CD1c-positive myeloid dendritic cell (primary cell): ENCODE results near the gene BRMS1.
A peak's percentile ranks its signal among the peaks of the same experiment; 100 is the strongest.
"Not testable (repeated sequence)": the region's sequence is repeated elsewhere in the genome, so short reads cannot be mapped to it uniquely, and the experiment has no call there.

Experiments
- DNase-seq: peaks from one replicate; pipeline ENCODE4 v3.0.0-alpha.2; 2016; ENCODE audit errors: extremely low spot score

The BRMS1 gene

DNA sequence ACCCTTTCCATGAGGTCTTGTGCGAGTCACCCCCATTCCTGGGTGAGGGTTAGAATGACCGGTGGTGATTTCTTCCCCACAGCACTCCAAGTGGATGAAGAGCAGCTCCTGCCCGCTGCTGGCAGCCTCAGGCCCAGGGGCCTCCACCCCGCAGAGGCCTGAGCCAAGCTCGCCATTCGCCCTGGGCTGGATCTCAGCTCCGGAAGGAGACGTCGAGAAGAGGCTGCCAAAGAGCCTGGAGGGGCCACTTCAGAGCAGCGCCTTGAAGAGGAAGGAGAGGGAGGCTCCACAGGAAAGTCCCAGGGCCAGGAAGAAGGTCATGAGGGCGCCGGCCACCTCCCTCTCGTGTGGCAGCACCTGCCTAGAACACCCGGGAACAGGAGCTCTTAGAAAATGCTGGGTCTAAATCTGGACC lies 18.3 kb upstream of the BRMS1 start:
- DNase-seq: no peak

DNA sequence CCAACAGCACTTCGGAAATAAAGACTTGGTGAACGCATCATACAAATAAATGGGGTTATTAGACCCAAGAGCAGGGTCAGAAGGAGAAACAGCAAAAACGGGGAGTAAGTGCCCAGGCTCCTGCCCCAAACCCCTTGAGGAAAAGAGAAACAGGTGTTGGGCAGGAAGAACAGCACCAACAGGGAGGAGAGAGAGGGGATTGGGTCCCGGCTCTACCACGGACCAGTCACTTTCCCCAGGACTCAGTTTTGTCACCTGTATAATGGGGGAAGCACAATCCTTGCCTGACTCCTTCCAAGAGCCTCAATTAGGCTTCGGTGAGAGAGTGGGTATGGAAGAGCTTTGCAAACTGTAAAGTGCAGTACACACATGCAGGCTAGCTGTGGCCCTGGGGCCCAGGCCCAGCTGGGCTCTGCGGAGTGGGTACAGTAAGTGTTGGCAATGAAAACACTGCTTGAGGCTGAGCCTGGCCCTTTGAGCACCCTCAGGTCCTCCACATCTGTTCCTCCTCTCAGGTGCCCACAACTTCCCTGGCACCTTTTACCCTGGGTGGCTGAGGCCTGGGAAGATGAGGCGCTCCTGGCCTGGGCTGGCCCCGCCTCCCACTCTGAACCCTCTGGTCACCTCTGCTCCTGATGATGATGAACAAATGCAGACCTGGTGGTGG lies 17.7 kb upstream of the BRMS1 start:
- DNase-seq: no peak

DNA sequence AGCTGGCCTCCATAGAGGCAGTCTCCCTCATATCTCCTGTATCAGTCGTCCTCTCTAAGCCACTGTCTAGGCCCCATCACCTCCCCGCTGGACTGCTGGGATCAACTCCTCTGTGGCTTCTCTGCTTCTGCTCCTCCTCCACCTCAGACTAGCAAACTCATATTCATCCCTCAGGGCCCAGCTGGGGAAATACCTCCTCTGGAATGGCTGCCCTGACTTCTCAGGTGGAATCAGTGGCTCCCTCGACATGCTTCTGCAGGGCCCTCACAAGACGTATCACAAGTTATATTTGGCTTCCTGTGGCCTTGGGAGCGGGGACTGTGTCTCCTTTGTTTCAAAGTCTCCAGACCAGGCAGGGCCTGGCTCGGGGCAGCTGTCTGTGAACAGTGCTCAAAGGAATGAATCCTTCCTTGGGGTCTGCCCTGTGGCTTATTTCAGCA lies 16.6 kb upstream of the BRMS1 start:
- DNase-seq: no peak

DNA sequence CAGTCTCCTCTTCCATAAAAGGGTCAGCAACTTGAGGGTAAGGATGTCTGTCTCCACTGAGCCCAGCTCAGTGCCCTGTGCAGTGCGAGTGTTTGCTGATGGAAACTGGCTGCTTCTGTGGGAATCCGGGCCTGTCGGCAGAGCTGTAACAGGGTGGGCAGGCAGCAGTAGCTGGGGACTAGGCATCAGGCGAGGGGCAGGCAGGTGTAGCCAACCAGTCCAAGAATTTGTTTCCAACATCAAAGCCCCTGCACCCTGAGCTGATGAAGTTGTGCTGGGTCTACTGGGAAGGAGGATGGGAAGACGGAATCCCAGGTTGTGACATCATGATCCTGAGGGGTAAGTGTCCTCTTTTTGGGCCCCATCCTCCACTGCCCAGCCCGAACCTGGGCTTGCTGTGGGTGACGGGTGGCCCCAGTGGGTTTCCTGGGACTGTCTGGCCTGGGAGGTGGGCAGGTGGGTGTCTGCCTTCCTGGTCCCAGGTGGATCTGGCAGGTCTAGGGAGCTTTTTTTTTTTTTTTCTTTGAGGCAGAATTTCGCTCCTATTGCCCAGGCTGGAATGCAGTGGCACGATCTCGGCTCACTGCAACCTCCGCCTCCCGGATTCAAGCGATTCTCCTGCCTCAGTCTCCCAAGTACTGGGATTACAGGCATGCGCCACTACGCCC lies 15.6 kb upstream of the BRMS1 start:
- DNase-seq: no peak

DNA sequence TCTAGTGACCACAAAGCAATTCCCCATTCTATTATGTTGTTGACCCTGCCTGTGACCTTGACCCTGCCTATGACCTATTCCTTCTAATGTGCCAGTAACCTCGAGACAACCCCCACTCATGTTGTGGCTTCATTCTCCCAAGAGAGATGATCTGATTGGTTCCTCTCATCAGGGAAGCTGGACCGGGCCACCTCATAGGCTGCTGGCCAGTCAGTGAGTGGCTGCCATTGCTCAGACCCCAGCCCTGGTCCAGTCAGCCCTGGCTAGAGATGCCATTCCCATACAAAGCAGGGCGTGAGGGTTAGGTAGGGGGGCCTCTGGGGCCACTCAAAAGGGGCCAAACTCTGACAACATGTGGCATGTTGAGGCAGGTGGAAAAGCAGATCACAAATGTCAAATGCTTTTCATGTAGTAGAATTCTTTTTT lies 14.8 kb upstream of the BRMS1 start:
- DNase-seq: no peak

DNA sequence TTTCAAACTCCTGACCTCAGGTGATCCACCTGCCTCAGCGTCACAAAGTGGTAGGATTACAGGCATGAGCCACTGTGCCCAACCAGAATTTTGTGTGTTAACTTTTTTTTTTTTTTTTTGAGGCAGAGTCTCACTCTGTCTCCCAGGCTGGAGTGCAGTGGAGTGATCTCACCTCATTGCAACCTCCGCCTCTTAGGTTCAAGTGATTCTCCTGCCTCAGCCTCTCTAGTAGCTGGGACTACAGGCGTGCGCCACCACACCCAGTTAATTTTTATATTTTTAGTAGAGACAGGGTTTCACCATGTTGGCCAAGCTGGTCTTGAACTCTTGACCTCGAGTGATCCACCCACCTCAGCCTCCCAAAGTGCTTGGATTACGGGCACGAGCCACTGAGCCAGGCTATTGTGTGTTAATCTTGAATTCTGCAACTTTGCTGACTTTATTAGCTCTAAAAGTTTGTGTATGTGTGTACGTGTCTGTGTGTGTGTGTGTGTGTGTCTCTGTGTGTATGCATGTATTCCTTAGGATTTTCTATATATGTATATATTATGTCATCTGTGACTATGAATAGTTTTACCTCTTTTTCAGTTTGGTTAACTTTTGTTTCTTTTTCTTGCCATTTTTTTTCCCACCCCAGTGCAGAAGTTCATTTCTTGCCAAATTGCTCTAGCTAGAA lies 5.8 kb upstream of the BRMS1 start:
- not testable (repeated sequence) for DNase-seq

DNA sequence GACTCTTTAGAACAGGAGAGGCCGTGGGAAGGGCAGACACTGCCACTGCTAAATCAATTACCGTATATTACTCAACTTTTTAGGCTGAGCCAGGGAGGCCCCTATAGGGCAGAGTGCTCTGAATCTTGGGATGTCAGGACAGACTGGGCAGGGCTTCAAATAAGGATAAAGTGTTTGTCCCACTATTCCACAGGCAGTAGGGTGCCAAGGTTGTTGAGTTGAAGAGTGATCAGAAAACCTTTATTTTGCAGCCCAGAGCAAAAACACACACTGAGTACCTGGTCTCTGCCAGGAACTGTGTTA lies 4.1 kb upstream of the BRMS1 start:
- DNase-seq: no peak

DNA sequence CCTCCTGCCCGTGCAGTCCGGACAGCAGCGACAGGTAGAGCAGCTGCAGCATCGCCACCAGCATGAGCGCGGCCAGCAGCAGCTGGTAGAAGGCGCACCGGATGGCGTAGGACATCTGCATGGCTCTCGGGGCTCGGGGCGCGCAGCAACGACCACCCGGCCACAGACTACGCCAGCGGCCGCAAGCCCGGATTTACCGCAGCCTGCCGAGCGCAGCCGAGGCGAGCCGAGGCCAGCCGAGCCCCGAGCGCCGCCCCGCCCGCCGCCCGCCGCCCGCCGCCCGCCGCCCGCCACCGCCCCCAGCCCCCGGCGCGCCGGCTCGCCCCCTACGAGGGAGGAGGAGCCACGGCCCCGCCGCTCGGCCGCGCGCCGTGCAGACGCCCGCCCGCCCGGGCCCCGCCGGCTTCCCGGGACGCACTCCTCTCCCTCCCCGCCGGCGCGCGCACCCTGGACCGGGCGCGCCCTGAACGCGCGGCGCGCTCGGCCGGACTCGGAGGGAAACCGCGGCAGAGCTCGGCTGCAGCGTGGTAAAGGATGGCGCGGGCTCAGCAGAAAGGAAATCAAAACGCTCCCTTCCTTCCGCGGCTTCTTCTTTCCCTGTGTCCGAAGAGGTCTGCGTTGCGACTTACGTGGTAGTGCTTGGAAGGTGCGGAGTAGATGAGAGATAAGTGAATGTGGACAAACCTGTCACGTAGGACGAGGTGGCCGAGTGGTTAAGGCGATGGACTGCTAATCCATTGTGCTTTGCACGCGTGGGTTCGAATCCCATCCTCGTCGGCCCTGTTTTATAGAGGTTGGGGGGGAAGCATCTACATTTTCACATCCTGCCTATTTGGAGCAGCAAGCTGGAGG lies 2.7 kb upstream of the BRMS1 start, which contains the start of gene B4GAT1:
Gene B4GAT1 (minus strand): TSS at position 205 of the 852 bp plus-strand sequence. CDS start 84 bp downstream, at position 121.
- peak; percentile 57 for DNase-seq

DNA sequence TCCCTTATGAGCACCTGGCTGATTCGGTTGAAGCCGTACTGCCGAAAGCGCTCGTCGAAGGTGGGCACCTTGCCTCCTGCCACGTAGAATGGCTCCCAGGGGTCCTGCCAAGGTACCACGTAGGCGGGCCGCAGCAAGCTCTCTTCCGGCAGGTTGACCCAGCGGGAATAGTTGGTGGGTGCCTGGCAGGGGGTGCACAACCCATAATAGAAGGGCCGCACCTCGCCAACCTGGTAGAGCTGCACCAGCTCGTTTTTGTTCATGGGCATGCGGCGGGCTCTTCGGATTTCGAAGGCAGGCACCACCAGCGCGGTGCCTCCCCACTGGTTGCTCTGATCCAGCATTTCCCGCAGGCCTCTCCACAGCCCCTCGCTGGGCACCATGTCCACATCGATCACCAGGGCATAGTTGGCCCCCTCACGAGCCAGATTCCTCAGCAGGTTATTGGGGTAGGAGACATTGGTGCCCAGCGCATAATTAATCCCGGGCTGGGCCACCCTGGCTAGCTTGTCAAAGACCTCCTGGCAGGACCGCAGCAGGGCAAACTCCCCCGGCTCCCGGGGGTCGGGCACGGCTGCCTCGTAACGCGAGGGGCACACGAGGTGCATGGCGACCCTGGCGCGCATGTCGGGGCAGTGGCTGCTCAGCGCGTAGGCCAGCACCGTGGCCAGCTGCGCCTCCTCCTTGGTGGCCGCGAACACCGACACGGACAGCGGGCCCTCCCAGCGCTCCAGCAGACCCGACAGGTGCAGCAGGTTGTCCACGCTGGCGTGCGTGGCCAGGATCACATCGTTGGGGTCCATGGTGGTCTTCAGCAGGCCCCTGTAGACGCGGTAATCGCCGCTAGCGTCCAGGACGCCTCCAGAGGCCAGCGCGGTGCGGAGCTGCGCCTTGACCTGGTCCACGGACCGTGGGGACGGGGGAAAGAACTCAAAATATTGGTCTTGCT lies 1.8 kb upstream of the BRMS1 start:
- DNase-seq: no peak

DNA sequence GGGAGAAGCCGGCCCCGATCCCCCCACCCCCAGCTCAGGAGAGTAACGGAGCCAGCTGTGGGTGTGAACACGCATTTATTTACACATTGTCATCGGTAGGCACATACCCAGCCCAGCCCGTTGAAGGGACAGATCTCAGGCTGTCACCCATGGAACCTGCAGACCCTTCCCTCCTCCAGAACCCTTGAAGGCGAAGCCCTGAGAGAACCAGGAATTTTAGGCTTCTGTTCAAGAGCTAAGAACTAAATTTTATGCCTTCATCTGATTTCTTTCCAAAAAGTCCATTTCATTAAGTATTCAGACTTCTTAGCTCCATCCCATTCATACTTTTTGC lies 379 bp upstream of the BRMS1 start:
- DNase-seq: no peak

DNA sequence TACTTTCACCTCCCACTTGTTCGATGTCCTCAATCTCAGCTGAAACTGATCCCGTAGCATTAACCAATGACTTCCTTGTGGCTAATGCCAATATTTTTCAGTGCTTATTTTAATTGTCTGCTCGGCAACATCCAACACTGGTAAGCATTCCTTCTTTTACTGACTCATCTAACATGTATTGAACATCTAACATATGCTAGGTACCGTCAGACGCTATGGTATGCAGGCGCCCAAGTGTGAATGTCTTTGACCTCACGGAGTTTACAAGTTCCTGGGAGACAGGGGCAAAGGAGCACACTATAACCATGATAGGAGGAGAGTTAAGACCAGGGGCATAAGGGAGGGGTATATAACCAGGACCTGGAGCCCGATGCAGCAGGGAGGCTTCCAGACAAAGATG lies 1.7 kb downstream of the BRMS1 start:
- no peak for DNase-seq

DNA sequence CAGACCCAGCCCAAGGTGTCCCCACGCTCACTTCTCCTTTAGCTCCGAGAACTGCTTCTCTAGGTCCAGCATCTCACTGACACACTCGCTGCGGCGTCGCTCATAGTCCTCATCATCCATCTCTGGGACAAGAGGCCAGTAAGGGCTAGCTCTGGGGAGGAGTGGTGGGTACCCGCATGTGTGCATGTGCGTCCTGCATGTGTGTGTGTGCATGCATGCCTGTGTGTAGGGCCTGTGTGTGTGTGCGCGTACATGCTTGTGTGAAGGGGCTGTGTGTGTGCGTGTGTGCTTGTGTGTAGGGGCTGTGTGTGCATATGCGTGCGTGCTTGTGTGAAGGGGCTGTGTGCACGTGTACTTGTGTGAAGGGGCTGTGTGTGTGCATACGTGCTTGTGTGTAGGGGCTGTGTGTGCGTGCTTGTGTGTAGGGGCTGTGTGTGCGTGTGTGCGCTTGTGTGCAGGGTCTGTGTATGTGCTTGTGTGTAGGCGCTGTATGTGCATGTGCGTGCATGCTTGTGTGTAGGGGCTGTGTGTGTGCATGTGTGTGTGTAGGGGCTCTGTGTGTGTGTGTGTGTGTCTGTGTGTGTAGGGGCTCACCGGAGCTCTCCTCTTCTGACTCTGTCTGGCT lies 3.3 kb downstream of the BRMS1 start:
- no peak for DNase-seq

DNA sequence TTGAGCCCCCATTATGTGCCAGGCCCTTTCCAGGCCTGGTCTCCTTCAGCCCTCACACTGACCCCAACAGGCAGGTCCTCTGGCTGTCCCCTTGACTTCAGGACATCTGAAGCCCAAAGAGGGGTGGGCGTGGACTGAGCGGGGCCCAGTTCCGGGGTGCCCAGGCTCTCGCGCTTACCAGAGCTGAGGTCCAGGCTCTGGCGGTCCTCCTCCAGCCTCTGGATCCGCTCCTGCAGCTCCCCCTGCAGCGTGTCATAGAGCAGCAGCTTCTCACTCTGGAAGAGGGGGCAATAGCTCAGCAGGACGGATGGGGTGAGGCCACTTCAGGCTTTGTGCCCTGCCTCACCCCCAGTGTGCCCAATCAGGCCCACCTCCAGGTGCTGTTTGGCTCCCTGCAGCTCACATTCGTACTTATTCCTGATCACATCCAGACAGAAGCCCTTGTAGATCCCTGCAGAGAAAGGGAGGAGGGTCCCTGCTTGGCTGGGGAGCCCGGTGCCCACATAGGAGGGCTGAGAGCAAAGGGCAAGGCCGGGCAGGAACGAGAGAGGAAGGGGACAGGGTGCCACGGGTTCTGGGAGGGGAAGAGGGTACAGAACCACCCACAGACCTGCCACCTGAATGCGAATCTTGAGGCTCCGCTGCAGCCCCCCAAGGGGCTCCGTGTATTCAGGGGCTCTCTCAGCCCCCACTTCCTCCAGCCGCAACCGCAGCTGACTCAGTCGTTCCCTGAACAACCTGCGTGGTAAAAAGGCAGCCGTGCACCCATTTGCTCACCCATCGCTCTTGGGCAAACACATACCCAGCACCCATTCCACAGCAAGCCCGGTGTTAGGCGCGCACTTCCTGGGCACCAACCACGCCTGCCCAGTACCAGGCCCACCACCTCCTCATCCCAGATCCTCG lies 4.1 kb downstream of the BRMS1 start:
- DNase-seq: no peak

DNA sequence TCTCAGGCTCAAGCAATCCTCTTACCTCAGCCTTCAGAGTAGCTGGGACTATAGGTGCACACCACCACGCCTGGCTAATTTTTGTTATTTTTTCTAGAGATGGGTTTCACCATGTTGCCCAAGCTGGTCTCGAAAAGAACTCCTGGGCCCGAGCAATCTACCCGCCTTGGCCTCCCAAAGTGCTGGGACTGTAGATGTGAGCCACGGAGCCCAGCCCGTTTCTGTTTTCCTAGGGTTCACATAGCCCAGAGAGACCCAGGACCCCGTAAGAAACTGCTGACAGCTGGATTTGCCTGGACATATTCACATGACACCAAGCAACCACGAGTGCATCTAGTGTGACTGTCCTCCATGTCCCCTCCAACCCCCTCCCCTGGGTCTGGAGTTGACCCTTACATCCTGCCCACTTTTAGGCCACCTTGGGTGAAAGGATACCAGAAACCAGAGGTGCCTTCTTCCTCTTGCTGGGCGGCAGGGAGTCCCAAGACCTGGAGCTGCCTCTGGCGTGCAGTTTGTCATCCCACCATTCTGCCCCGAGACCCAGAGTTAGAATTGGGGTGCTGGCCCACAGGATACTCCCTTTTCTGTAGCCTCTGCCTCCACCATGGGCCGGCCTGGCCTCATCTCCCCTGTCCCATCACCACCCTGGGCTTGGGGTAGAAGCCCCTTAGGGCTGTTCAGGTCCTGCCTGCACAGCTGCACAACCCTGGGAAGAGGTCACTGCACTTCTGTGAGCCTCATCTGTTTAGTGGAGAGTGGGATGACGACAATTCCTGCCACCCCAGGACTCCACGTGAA lies 5.0 kb downstream of the BRMS1 start:
- no peak for DNase-seq

DNA sequence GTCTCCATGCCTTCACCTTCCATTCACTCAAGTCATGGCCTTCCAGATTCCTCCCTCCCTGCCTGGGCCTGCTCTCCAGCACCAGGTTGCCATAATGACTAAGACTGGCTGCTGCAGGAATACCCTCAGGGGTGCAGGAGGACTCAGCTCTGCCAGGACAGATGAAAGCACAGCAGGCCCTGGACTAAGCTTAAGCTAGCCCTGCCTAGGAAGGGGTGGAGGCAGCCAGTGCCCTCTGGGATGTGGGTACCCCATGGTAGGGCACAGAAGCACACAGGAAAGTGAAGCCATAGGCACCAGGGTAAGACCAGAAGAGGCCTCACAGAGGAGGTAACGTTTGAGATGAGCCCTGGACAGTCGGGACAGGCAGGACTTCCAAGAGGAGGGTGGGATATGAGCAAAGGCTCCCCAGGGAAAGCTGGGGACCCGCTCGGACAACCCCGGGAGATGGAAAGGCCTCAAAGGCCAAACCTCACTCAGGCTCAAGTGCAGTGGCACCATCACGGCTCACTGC lies 5.7 kb downstream of the BRMS1 start:
- no peak for DNase-seq

DNA sequence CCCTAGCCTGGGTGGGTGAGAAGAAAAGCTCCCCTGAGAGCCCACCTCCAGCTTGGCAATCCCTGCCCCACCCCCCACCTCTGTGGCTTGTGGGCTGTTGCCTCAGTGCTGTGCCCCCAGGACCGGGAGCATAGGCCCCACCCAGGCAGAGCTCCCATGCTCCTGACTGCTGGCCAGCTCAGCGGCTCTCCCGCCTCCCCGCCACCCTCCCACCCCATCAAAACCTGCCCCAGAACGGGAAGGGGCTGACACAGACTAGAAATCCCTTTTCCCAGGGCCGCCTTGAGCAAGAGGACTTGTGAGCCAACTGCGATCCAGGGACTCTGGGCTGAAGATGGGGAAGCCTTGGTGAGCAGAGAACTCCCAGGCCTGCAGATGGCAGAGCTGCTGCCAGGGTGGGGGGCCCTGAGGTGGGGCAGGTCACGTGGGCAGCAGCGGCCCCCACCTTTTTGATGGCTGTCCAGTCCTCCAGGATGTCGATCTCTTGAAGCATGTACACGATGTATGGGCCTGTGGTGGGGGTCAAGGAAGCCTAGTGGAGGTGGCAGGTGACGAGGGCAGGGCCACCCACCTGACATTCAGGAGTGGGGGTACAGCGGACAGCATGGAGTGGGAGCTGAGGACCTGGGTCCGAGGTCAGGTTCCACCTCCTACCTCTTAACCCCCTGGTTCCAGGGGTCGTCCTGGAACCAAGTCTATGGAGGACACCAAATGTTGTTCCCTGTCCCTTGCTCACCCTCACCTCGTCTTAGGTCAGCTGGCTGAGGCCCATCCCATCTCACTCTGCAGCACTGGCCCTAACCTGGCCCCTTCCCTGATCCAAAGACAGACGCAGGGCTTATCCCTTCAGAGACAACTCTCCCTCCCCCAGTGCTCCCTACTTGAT lies 6.4 kb downstream of the BRMS1 start:
- no peak for DNase-seq

DNA sequence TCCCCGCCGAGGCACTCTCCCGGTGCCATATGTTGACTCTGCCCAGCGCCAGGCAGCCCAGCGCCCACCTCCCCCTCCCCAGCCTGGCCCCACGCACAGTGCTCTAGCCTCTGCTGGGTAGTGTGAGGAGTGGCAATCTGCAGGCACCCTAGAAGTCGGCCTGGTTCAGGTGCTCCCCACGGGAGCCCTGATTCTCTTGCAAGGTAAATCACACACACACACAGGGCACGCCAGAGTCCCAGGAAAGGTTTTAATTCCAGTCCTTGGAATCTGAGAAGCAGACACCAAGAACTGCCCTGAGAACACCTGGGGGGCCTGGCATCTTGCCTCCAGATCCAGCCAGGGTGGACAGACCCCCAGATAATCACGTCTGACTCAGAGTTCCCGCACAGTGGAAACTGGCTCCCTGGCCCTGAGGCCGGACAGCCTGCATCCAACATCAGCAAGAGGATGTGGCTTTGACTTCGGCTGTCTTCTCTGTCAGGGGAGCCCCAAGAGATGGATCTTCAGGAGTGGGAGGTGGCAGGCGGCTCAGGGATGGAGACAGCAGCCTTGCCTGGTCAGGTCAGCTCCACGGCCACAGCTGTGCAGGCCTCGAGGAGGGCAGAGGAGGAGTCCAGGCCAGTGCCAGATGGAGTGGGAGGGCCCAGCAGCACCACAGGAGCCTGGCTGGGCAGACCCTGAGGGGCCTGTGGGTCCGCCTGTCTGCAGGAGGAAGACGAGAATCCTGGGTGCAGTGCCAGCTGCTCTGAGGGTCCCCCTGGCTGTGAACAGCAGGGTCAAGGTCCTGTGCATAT lies 7.6 kb downstream of the BRMS1 start:
- DNase-seq: no peak
